ENCODE measurements around the gene PTPRD. TPM values are rescaled to one million over a fixed set of nuclear protein-coding genes. Genes with fewer than 3 reads are reported as not detected.

The PTPRD gene
- total RNA-seq, 1 donor = 26.3 TPM

- no peak overlapping the region for H3K4me3 ChIP-seq (ENCODE audit: low read depth, low read length)
- no peak for DNase-seq (ENCODE audit: low read depth)
- TF ChIP-seq, protein P1, sequence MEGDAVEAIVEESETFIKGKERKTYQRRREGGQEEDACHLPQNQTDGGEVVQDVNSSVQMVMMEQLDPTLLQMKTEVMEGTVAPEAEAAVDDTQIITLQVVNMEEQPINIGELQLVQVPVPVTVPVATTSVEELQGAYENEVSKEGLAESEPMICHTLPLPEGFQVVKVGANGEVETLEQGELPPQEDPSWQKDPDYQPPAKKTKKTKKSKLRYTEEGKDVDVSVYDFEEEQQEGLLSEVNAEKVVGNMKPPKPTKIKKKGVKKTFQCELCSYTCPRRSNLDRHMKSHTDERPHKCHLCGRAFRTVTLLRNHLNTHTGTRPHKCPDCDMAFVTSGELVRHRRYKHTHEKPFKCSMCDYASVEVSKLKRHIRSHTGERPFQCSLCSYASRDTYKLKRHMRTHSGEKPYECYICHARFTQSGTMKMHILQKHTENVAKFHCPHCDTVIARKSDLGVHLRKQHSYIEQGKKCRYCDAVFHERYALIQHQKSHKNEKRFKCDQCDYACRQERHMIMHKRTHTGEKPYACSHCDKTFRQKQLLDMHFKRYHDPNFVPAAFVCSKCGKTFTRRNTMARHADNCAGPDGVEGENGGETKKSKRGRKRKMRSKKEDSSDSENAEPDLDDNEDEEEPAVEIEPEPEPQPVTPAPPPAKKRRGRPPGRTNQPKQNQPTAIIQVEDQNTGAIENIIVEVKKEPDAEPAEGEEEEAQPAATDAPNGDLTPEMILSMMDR (IDR thresholded peaks at IDR 0.05; ENCODE audit: insufficient read depth, low read depth, low read length) = no peak
Observed at GRCh38 chr9:9257999-9258498, 1354.8 kb downstream of the PTPRD start.

- TF ChIP-seq, protein P1 (IDR thresholded peaks at IDR 0.05; ENCODE audit: insufficient read depth, low read depth, low read length) = no peak
- DNase-seq (ENCODE audit: low read depth) = no peak
Observed at GRCh38 chr9:9246726-9247125, 1366.1 kb downstream of the PTPRD start.

DNA sequence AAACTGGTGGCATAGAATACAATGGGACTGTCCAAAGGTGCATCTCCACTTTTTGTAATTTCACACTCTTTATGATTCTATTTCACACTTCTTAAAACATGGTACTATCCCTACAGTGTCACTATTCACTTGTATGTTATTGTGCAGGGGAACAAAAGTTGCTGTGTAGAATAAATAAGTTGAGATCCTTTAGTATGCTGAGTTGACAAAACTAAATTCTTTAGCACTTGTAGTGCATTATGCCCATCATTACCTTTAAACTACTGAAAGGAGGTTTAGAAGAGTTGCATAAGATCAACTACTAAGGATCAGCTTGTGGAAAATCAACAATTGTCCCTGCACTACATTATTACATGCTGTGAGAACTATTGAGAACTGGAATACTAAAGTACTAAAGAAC, 1380.9 kb downstream of the PTPRD start:
- TF ChIP-seq, protein P1 (IDR thresholded peaks at IDR 0.05; ENCODE audit: insufficient read depth, low read depth, low read length) = no peak
- no peak overlapping the region for H3K4me3 ChIP-seq (ENCODE audit: low read depth, low read length)
- DNase-seq (ENCODE audit: low read depth) = no peak

More at GRCh38 chr9:9246726-9247125, 1366.1 kb downstream of the PTPRD start:
- no peak overlapping the region for H3K4me3 ChIP-seq (ENCODE audit: low read depth, low read length)

DNA sequence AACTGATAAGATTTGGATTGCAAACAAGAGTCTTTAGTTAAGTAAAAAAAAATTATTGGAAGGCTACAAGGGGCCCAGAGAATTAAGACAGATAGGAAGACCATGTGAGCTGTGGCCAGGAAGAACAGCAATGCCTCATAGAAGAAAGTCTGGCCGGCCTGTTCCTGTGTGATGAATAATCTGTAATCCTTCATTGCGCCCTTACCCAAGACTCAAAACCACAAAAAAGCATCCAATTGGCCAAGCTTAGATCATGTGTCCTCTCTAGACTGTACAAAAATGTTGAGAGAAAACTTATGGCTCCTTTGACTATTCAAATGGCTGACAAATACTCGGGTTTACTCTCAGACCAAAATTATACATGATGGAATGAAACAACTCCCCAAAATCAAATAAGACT, 1383.5 kb downstream of the PTPRD start:
- no peak for DNase-seq (ENCODE audit: low read depth)
- H3K4me3 ChIP-seq (ENCODE audit: low read depth, low read length) = no peak overlapping the region
- TF ChIP-seq, protein P1 (IDR thresholded peaks at IDR 0.05; ENCODE audit: insufficient read depth, low read depth, low read length) = no peak

DNA sequence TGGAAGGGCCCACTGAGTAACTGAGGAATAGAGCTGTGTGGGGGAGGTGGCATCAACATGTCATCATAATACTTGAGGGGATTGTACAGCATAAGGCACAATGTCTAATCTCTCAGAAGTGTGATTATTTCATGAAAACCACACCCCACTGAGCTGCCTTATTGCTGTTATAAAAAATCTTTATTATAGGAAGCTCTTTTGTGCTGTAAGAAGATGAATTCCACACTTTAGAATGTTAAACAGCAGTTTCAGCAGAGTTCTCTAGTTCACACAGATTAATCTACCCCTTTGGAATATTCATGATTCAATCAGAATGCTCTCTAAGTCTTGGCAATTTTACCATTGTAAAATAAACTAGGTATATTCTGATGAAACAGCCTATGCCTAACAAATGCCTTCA, 1389.6 kb downstream of the PTPRD start:
- no peak for DNase-seq (ENCODE audit: low read depth)
- H3K4me3 ChIP-seq (ENCODE audit: low read depth, low read length) = no peak overlapping the region
- TF ChIP-seq, protein P1 (IDR thresholded peaks at IDR 0.05; ENCODE audit: insufficient read depth, low read depth, low read length) = no peak

DNA sequence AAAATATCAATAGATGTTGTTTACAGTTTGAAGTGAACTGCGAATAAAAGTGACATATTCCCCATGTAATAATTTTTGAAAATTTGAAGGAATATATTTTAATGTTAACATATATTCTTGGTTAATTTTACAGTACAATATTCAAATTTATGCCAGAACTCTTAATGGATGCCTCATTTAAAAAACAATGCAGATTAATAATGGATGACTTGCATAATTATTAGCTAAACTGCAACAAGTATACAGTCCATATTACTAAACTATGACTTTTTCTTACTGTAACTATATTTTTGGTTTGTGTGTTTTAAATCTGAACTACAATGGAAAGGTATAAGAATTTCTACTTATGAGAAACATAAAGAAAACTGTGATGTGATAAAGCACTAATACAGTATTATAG, 1390.1 kb downstream of the PTPRD start:
- TF ChIP-seq, protein P1 (IDR thresholded peaks at IDR 0.05; ENCODE audit: insufficient read depth, low read depth, low read length) = no peak
- DNase-seq (ENCODE audit: low read depth) = no peak
- no peak overlapping the region for H3K4me3 ChIP-seq (ENCODE audit: low read depth, low read length)

GRCh38 chr9:9216934-9217333, 1395.9 kb downstream of the PTPRD start:
- DNase-seq (ENCODE audit: low read depth) = no peak
- no peak overlapping the region for H3K4me3 ChIP-seq (ENCODE audit: low read depth, low read length)
- TF ChIP-seq, protein P1 (IDR thresholded peaks at IDR 0.05; ENCODE audit: insufficient read depth, low read depth, low read length) = no peak

Measured in fibroblast of villous mesenchyme (primary cell).